Choroid plexus epithelial cell (primary cell): ENCODE results near the gene POMT2.

Source experiments
- DNase-seq: peaks from one replicate; pipeline ENCODE4 v3.0.0-alpha.2; 2010; ENCODE audit warnings: low read depth
- H3K4me3 ChIP-seq: 2 replicates; pipeline ENCODE4 v1.5.1; 2011; ENCODE audit warnings: low read depth, mild to moderate bottlenecking, control low read depth, low read length, moderate library complexity
- CTCF ChIP-seq: conservative IDR thresholded peaks from 2 replicates; pipeline ENCODE4 v1.5.1; 2011; ENCODE audit warnings: low read depth, mild to moderate bottlenecking, control low read depth, inconsistent platforms, low read length, moderate library complexity

The POMT2 gene

GRCh38 chr14:77313371-77313770 lies 7.3 kb downstream of the POMT2 start:
- DNase-seq = no peak
- TF ChIP-seq CTCF = no peak
- H3K4me3 ChIP-seq = no peak overlapping the region

GRCh38 chr14:77311217-77311616 lies 9.5 kb downstream of the POMT2 start:
- no peak overlapping the region for H3K4me3 ChIP-seq
- TF ChIP-seq CTCF = no peak
- no peak for DNase-seq

- no peak for TF ChIP-seq CTCF
- no peak for DNase-seq
Observed at GRCh38 chr14:77310026-77310425, 10.7 kb downstream of the POMT2 start.

GRCh38 chr14:77309131-77309530 lies 11.6 kb downstream of the POMT2 start:
- no peak for DNase-seq
- no peak overlapping the region for H3K4me3 ChIP-seq
- TF ChIP-seq CTCF = no peak

More at GRCh38 chr14:77310026-77310425, 10.7 kb downstream of the POMT2 start:
- no peak overlapping the region for H3K4me3 ChIP-seq

- DNase-seq = peak; percentile 36
- H3K4me3 ChIP-seq = no peak overlapping the region
- no peak for TF ChIP-seq CTCF
Observed at GRCh38 chr14:77306851-77307496, 13.7 kb downstream of the POMT2 start.

GRCh38 chr14:77306416-77306815 lies 14.3 kb downstream of the POMT2 start:
- no peak overlapping the region for H3K4me3 ChIP-seq
- no peak for TF ChIP-seq CTCF
- DNase-seq = no peak

GRCh38 chr14:77305696-77306095 lies 15.0 kb downstream of the POMT2 start:
- TF ChIP-seq CTCF = no peak
- no peak for DNase-seq
- no peak overlapping the region for H3K4me3 ChIP-seq
